ENCODE data around the gene AKR1C4.

Gene AKR1C4

GRCh38 chr10:5266804-5267203 lies 70.2 kb downstream of the AKR1C4 start:
- H3K36me3 ChIP-seq (ENCODE audit: insufficient read depth, low read length): no peaks in the 10 kb centered on the region
- H3K9me3 ChIP-seq (ENCODE audit: control insufficient read depth, insufficient read depth, low read length): no peaks in the 10 kb centered on the region; the same call in 1 of the 2 replicates
- H3K9ac ChIP-seq (ENCODE audit: low read depth, low read length): no peak overlapping the region
- H3K4me1 ChIP-seq (ENCODE audit: insufficient read depth, low read length): no peaks in the 10 kb centered on the region

- Histone ChIP-seq H3K4me1 (ENCODE audit: insufficient read depth, low read length) (no peaks in the 10 kb centered on the region), H3K36me3 (ENCODE audit: insufficient read depth, low read length) (no peaks in the 10 kb centered on the region), H3K9me3 (ENCODE audit: control insufficient read depth, insufficient read depth, low read length) (no peaks in the 10 kb centered on the region; the same call in 1 of the 2 replicates), H3K9ac (ENCODE audit: low read depth, low read length) (no peak overlapping the region)
Measured at GRCh38 chr10:5268234-5268633, 71.6 kb downstream of the AKR1C4 start.
